DOHH2 (cell line): Measurements from ENCODE around the gene EFEMP1.

ENCODE experiments used
- CTCF ChIP-seq: fragments of 200-600 bp; sonication (generic); IDR thresholded peaks from one replicate; pipeline ENCODE4 v1.5.1; 2014; ENCODE audit warnings: antibody characterized with exemption, mild to moderate bottlenecking, low read depth, low read length; ENCODE audit not compliant: poor library complexity, severe bottlenecking
- EZH2phosphoT487 ChIP-seq: fragments of 200-600 bp; sonication (generic); IDR thresholded peaks from 2 replicates; pipeline ENCODE4 v1.6.1; 2017; ENCODE audit warnings: borderline replicate concordance, mild to moderate bottlenecking, antibody characterized with exemption, low read length, moderate library complexity, mixed read lengths

- no peak for TF ChIP-seq CTCF
- TF ChIP-seq EZH2phosphoT487: no peak
Observed at GRCh38 chr2:55840460-55840859, 83.1 kb downstream of the EFEMP1 start.
